ENCODE data around the gene ANKRD10. TPM values are rescaled to one million over a fixed set of nuclear protein-coding genes. Genes with fewer than 3 reads are reported as not detected.

Gene ANKRD10
- total RNA-seq, 1 donor from 2014 or later = 132 TPM

DNA sequence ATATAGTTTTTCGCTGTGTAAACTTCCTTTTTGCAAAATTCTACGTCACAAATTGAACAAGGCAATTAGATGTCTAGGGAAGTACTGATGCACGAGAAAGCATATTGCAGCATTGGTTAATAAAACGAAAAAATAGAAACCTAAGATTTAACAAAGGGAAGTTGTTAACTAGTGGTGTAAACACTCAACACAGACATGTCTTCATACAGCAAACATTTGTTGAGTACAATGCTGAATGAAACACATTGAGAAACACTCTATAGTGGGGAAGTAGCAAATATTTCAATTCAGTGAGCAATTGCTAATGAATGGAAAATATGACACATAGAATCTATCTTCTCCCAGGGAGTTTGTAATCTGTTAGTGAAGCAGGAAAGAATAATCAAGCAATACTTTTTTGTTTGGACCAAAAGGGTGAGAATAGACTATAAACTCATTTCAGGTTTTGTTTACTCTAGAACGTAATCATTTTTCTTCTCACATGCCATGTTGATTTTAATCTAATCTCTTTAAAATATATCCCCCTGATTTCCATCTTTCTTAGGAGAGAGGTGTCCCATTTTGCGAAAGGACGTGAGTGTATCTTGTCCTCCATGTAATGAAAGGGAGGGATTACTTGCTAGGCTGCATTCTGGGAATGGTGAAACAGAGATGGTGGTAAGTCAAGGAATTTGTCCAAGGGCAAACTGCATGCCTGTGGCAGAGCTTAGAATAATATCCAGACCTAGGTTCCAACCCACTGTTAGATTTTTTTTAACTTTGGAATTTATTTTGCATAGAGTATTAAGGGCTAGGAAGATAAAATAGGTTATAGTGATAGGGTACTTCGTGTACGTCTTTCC is 1.7 kb upstream of the ANKRD10 start:
- Histone ChIP-seq H3K9me3 (ENCODE audit: control insufficient read depth in 3 of 3, low read length in 3 of 3) (no peaks in the 10 kb centered on the region), H3K4me1 (ENCODE audit: control insufficient read depth in 3 of 3, insufficient read depth in 3 of 3, low read length in 3 of 3) (peaks cover 17 to 29% (median 22%) of the 10 kb centered on the region in 3 donors), H3K4me3 (ENCODE audit: low read length in 3 of 3) (peak overlapping the region; percentile 72 to 78 (median 73)), H3K27me3 (ENCODE audit: control insufficient read depth in 3 of 3, insufficient read depth in 3 of 3, low read length in 3 of 3) (no peaks in the 10 kb centered on the region), H3K27ac (ENCODE audit: low read depth, low read length) (peak overlapping the region; percentile 99), H3K9ac (ENCODE audit: low read depth in 1 of 3, low read length in 3 of 3) (peak overlapping the region; percentile 80 to 95 (median 94)), H3K36me3 (ENCODE audit: control insufficient read depth in 3 of 3, insufficient read depth in 3 of 3, low read length in 3 of 3) (peaks cover 0 to 3% (median 0%) of the 10 kb centered on the region in 3 donors)

DNA sequence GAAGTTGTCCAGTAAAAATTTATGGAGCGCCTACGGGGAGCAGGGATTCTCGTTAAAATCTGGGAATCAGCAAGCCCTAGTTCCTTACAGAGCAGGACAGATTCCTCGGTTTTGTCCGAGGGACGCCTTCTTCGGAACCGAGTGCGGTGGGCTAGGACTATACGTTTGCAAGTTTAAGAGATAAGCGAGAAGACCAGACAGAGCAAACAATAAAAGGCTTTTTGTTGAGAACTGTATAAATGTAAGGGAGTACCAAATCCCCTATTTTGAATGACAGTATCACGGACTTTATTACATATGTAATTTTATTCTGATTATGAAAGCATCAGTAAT is 971 bp upstream of the ANKRD10 start:
- H3K36me3 ChIP-seq (ENCODE audit: control insufficient read depth in 3 of 3, insufficient read depth in 3 of 3, low read length in 3 of 3) = peaks cover 0 to 3% (median 0%) of the 10 kb centered on the region in 3 donors
- no peaks in the 10 kb centered on the region for H3K27me3 ChIP-seq (ENCODE audit: control insufficient read depth in 3 of 3, insufficient read depth in 3 of 3, low read length in 3 of 3)
- peak overlapping the region; percentile 99 for H3K27ac ChIP-seq (ENCODE audit: low read depth, low read length)
- peak overlapping the region; percentile 72 to 78 (median 73) for H3K4me3 ChIP-seq (ENCODE audit: low read length in 3 of 3)
- peak overlapping the region; percentile 80 to 95 (median 94) for H3K9ac ChIP-seq (ENCODE audit: low read depth in 1 of 3, low read length in 3 of 3)
- no peaks in the 10 kb centered on the region for H3K9me3 ChIP-seq (ENCODE audit: control insufficient read depth in 3 of 3, low read length in 3 of 3)
- peaks cover 23 to 32% (median 27%) of the 10 kb centered on the region in 3 donors for H3K4me1 ChIP-seq (ENCODE audit: control insufficient read depth in 3 of 3, insufficient read depth in 3 of 3, low read length in 3 of 3)

DNA sequence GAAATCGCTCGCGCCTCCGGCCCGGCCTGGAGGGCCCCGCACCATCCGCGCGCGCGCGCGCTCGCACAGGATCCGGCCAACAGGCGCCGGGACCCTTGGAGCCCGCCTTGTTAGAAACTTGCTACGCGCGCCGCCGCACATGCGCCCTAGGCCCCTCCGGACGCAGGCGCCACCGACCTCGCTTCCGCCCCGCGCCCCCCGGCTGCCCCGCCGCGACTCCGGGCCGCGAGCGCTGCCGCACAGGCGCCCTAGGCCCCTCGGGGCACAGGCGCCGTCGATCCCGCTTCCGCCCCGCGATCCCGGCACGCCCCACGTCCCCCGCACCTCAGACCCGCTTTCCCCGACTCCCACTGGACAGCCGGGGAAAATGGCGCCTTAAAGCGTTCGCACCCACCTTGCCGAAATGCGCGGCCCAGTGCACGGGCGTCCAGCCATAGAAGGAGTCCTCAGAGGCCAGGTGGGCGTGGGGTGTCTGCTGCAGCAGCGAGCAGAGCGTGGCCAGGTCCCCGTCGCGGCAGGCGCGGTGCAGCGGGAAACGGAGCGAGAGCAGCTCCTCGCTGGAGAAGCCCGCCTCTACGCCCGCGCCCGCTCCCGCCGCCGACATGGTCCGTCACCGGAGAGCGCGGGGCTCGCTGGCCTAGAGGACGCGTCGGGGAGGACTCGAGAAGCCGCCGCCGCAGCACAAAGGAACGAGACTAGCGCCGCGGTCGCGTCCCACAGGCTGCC is 375 bp downstream of the ANKRD10 start:
- peak overlapping the region; percentile 95 to 100 (median 100) for H3K9ac ChIP-seq (ENCODE audit: low read depth in 1 of 3, low read length in 3 of 3)
- peaks cover under 1 to 5% (median 4%) of the 10 kb centered on the region in 3 donors for H3K36me3 ChIP-seq (ENCODE audit: control insufficient read depth in 3 of 3, insufficient read depth in 3 of 3, low read length in 3 of 3)
- H3K27me3 ChIP-seq (ENCODE audit: control insufficient read depth in 3 of 3, insufficient read depth in 3 of 3, low read length in 3 of 3) = no peaks in the 10 kb centered on the region
- H3K4me3 ChIP-seq (ENCODE audit: low read length in 3 of 3) = peak overlapping the region; percentile 94 to 99 (median 97)
- peak overlapping the region; percentile 99 for H3K27ac ChIP-seq (ENCODE audit: low read depth, low read length)
- peaks cover 36 to 44% (median 36%) of the 10 kb centered on the region in 3 donors for H3K4me1 ChIP-seq (ENCODE audit: control insufficient read depth in 3 of 3, insufficient read depth in 3 of 3, low read length in 3 of 3)
- no peaks in the 10 kb centered on the region for H3K9me3 ChIP-seq (ENCODE audit: control insufficient read depth in 3 of 3, low read length in 3 of 3)

DNA sequence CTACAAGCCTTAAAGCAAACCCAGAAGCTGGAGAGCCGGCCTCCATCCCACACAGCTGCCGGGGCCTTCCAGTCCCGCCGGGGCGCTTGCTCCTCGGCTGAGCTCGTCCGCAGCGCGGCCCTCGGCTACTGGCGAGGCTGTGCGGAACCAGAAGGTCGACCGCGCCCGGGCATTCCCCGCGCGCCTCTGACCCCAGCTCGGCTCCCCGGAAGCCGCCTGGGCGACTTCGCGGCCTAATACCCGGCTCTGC is 863 bp downstream of the ANKRD10 start:
- Histone ChIP-seq H3K27ac (ENCODE audit: low read depth, low read length) (peak overlapping the region; percentile 99), H3K36me3 (ENCODE audit: control insufficient read depth in 3 of 3, insufficient read depth in 3 of 3, low read length in 3 of 3) (peaks cover 5 to 9% (median 8%) of the 10 kb centered on the region in 3 donors), H3K4me3 (ENCODE audit: low read length in 3 of 3) (peak overlapping the region; percentile 94 to 99 (median 97)), H3K4me1 (ENCODE audit: control insufficient read depth in 3 of 3, insufficient read depth in 3 of 3, low read length in 3 of 3) (peaks cover 41 to 49% (median 41%) of the 10 kb centered on the region in 3 donors), H3K9me3 (ENCODE audit: control insufficient read depth in 3 of 3, low read length in 3 of 3) (no peaks in the 10 kb centered on the region), H3K9ac (ENCODE audit: low read depth in 1 of 3, low read length in 3 of 3) (peak overlapping the region; percentile 95 to 100 (median 100)), H3K27me3 (ENCODE audit: control insufficient read depth in 3 of 3, insufficient read depth in 3 of 3, low read length in 3 of 3) (no peaks in the 10 kb centered on the region)

DNA sequence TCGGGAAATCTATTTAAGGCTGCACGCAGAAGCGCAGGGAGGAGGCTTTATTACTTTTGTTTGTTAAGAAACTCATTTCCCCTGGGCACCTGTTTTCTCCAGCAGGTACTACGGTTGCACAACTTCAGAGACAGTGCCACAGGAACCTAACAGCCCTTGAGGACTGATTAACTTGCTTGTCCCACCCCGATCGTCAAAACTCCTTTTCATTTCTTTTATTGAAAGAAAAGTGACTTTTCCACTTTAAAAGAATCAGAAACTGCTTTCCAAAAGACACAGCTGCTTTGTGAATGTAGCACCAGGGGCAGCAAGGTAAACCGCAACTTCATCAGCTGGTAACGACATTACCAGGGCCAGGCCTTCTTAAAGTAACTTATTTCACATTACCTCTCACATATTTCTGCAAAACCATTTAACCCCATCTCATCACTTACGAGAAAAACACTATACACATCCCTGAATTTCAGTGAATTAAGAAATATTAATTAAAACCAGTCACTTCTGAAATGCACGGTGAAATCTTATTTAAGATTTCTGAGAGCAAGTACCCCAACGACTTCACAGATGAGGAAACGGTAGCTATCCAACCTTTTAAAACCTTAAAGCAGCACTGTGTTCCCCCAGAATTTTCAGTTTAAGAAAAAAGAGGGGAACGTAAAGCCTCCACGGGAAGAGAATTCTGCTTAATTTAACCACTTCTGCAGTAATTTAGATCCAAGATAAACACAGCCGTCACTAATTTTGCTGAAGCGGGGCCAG is 1.4 kb downstream of the ANKRD10 start:
- Histone ChIP-seq H3K4me1 (ENCODE audit: control insufficient read depth in 3 of 3, insufficient read depth in 3 of 3, low read length in 3 of 3) (peaks cover 45 to 54% (median 46%) of the 10 kb centered on the region in 3 donors), H3K4me3 (ENCODE audit: low read length in 3 of 3) (peak overlapping the region; percentile 94 to 99 (median 97)), H3K27ac (ENCODE audit: low read depth, low read length) (peak overlapping the region; percentile 99), H3K9ac (ENCODE audit: low read depth in 1 of 3, low read length in 3 of 3) (peak overlapping the region; percentile 95 to 100 (median 100)), H3K9me3 (ENCODE audit: control insufficient read depth in 3 of 3, low read length in 3 of 3) (no peaks in the 10 kb centered on the region), H3K27me3 (ENCODE audit: control insufficient read depth in 3 of 3, insufficient read depth in 3 of 3, low read length in 3 of 3) (no peaks in the 10 kb centered on the region), H3K36me3 (ENCODE audit: control insufficient read depth in 3 of 3, insufficient read depth in 3 of 3, low read length in 3 of 3) (peaks cover 5 to 9% (median 8%) of the 10 kb centered on the region in 3 donors)

DNA sequence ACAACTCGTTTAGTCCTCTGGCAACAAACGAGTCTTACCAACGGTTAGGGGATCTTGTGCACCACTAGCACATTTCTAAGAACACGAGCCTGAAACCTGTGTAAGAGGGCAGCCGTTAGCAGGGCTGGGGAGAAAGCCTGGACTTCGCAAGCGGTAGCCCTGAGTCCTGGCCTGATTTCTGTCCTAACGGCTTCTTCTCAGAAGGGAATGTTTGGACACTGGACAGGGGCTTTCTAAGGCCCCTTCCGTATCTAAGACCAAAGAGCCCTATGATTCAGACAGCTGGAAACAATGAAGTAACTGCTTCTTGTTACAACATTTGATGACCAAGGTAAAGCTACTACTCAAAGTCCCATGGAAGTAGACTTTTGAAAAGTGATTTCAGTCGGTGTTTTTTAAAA is 2.2 kb downstream of the ANKRD10 start:
- Histone ChIP-seq H3K36me3 (ENCODE audit: control insufficient read depth in 3 of 3, insufficient read depth in 3 of 3, low read length in 3 of 3) (peaks cover 5 to 9% (median 8%) of the 10 kb centered on the region in 3 donors), H3K9me3 (ENCODE audit: control insufficient read depth in 3 of 3, low read length in 3 of 3) (no peaks in the 10 kb centered on the region), H3K9ac (ENCODE audit: low read depth in 1 of 3, low read length in 3 of 3) (peak overlapping the region; percentile 95 to 100 (median 100)), H3K4me1 (ENCODE audit: control insufficient read depth in 3 of 3, insufficient read depth in 3 of 3, low read length in 3 of 3) (peaks cover 54 to 62% (median 54%) of the 10 kb centered on the region in 3 donors), H3K4me3 (ENCODE audit: low read length in 3 of 3) (peak overlapping the region; percentile 94 to 99 (median 97)), H3K27me3 (ENCODE audit: control insufficient read depth in 3 of 3, insufficient read depth in 3 of 3, low read length in 3 of 3) (no peaks in the 10 kb centered on the region), H3K27ac (ENCODE audit: low read depth, low read length) (peak overlapping the region; percentile 99)

DNA sequence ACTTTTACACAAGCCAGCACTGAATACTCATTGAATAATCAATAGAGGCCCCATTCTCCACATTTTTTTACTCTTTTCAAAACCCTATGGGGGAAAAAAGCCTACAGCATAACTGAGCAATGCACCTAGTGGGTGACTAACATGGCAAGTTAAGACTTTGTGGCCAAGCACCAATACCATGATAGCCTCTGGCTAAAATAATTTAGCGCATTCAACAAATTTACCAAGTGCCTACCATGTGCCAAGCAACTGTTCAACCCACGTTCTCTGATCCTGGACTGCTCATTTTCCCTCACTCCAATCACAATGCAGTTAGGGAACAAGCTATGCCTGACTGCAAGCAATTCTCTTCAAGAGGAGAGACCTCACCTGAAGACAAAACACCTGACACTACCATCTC is 3.0 kb downstream of the ANKRD10 start:
- peak overlapping the region; percentile 2 to 97 (median 94) for H3K4me3 ChIP-seq (ENCODE audit: low read length in 3 of 3)
- peak overlapping the region; percentile 95 to 100 (median 100) for H3K9ac ChIP-seq (ENCODE audit: low read depth in 1 of 3, low read length in 3 of 3)
- peaks cover 58 to 65% (median 59%) of the 10 kb centered on the region in 3 donors for H3K4me1 ChIP-seq (ENCODE audit: control insufficient read depth in 3 of 3, insufficient read depth in 3 of 3, low read length in 3 of 3)
- no peaks in the 10 kb centered on the region for H3K27me3 ChIP-seq (ENCODE audit: control insufficient read depth in 3 of 3, insufficient read depth in 3 of 3, low read length in 3 of 3)
- peak overlapping the region; percentile 99 for H3K27ac ChIP-seq (ENCODE audit: low read depth, low read length)
- H3K9me3 ChIP-seq (ENCODE audit: control insufficient read depth in 3 of 3, low read length in 3 of 3) = no peaks in the 10 kb centered on the region
- peaks cover 5 to 9% (median 8%) of the 10 kb centered on the region in 3 donors for H3K36me3 ChIP-seq (ENCODE audit: control insufficient read depth in 3 of 3, insufficient read depth in 3 of 3, low read length in 3 of 3)

DNA sequence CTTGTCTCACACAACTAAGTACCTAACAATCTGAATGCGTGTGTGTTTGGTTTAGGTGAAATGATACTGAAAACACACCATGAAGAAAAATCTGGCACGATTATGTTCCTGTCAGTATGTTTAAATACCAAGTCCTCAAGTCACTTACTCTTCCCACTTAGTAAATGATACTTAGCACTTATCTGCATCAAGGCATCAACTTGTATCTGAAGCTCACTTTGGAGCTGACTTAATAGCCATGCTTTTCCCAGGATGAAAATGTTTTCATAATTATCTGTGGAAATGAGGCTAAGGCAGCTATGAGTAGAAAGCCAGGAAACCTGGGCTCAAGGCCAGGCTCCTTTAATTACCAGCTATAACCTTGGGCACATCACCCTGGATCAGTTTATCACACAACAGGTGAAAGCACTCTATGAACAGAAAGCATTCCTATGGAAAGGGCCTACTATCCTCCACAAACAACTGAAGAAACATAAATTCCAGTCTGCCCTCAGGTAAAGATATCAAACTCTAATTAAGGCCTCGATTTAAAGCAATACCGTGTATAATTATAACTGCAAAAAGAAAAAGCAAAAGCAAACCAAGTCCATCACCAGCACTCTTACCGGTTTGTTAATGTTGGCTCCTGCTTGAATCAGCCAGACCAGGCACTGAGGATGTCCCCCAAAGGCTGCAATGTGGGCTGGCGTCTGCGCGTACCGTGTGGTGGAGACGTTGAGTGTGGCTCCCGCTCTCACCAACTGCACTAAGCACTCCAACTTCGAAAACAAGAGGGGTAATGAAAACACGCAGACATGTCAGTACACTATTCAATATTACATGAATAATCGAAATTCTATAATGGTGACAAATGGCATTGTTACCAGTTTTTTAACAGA is 4.6 kb downstream of the ANKRD10 start:
- Histone ChIP-seq H3K9me3 (ENCODE audit: control insufficient read depth in 3 of 3, low read length in 3 of 3) (no peaks in the 10 kb centered on the region), H3K27me3 (ENCODE audit: control insufficient read depth in 3 of 3, insufficient read depth in 3 of 3, low read length in 3 of 3) (no peaks in the 10 kb centered on the region), H3K9ac (ENCODE audit: low read depth in 1 of 3, low read length in 3 of 3) (peak overlapping the region; percentile 1 to 28 (median 10)), H3K36me3 (ENCODE audit: control insufficient read depth in 3 of 3, insufficient read depth in 3 of 3, low read length in 3 of 3) (peaks cover 15 to 16% (median 15%) of the 10 kb centered on the region in 3 donors), H3K4me3 (ENCODE audit: low read length in 3 of 3) (peak overlapping the region in 2 of 3 donors; percentile 16 to 38), H3K4me1 (ENCODE audit: control insufficient read depth in 3 of 3, insufficient read depth in 3 of 3, low read length in 3 of 3) (peaks cover 64 to 71% (median 70%) of the 10 kb centered on the region in 3 donors), H3K27ac (ENCODE audit: low read depth, low read length) (peak overlapping the region; percentile 99)
